ENCODE results near the gene ARL15. TPM values are rescaled to one million over a fixed set of nuclear protein-coding genes. Genes with fewer than 3 reads are reported as not detected.

The ARL15 gene
- total and polyA plus RNA-seq, 9 donors, result 14.9 to 34.0 (median 19.2) TPM

- no peaks in the 10 kb centered on the region for H3K4me1 ChIP-seq (ENCODE audit: insufficient read depth)
- no peak for DNase-seq
- H3K27me3 ChIP-seq, result no peaks in the 10 kb centered on the region
- 12 to 19% (median 15%) methylated on average over 2 of the region's 2 CpGs for WGBS, 3 donors
- no peaks in the 10 kb centered on the region for H3K9me3 ChIP-seq
- intact Hi-C loops (cut with DNase I), result no loop called here
- no peaks in the 10 kb centered on the region for H3K36me3 ChIP-seq
- no peak for TF ChIP-seq CTCF (IDR thresholded peaks at IDR 0.05)
- no peak for TF ChIP-seq EP300 (IDR thresholded peaks at IDR 0.05)
- no peak for TF ChIP-seq POLR2A (IDR thresholded peaks at IDR 0.05)
- no peak overlapping the region for H3K4me3 ChIP-seq
- no peak overlapping the region for H3K27ac ChIP-seq
These were observed 150.5 kb downstream of the ARL15 start for GRCh38 chr5:54159893-54160195.

GRCh38 chr5:54159153-54159892 lies 151.1 kb downstream of the ARL15 start:
- intact Hi-C loops (cut with DNase I), result no loop called here
- no peak overlapping the region for H3K4me3 ChIP-seq
- H3K36me3 ChIP-seq, result no peaks in the 10 kb centered on the region
- 63 to 66% (median 66%) methylated on average over 4 of the region's 4 CpGs for WGBS, 3 donors
- no peak for DNase-seq
- no peaks in the 10 kb centered on the region for H3K9me3 ChIP-seq
- H3K27me3 ChIP-seq, result no peaks in the 10 kb centered on the region
- no peak for TF ChIP-seq POLR2A (IDR thresholded peaks at IDR 0.05)
- no peak for TF ChIP-seq CTCF (IDR thresholded peaks at IDR 0.05)
- no peak for TF ChIP-seq EP300 (IDR thresholded peaks at IDR 0.05)
- H3K27ac ChIP-seq, result no peak overlapping the region
- no peaks in the 10 kb centered on the region for H3K4me1 ChIP-seq (ENCODE audit: insufficient read depth)

- H3K27ac ChIP-seq, result no peak overlapping the region
- no peak overlapping the region for H3K4me3 ChIP-seq
- no peaks in the 10 kb centered on the region for H3K27me3 ChIP-seq
- no peaks in the 10 kb centered on the region for H3K36me3 ChIP-seq
- H3K9me3 ChIP-seq, result no peaks in the 10 kb centered on the region
- DNase-seq, result no peak
- no peaks in the 10 kb centered on the region for H3K4me1 ChIP-seq (ENCODE audit: insufficient read depth)
- intact Hi-C loops (cut with DNase I), result no loop called here
- 95 to 100% (median 97%) methylated on average over 1 of the region's 1 CpG for WGBS, 3 donors
- TF ChIP-seq EP300 (IDR thresholded peaks at IDR 0.05) (no peak), POLR2A (IDR thresholded peaks at IDR 0.05) (no peak), CTCF (IDR thresholded peaks at IDR 0.05) (no peak)
These were observed 153.8 kb downstream of the ARL15 start for GRCh38 chr5:54156577-54156976.

GRCh38 chr5:54150841-54151240 lies 159.5 kb downstream of the ARL15 start:
- no peak overlapping the region for H3K4me3 ChIP-seq
- H3K27me3 ChIP-seq, result no peaks in the 10 kb centered on the region
- no peak overlapping the region for H3K27ac ChIP-seq
- WGBS, 3 donors, result 86 to 94% (median 92%) methylated on average over 1 of the region's 1 CpG
- no peak for TF ChIP-seq CTCF (IDR thresholded peaks at IDR 0.05)
- TF ChIP-seq POLR2A (IDR thresholded peaks at IDR 0.05), result no peak
- no peak for TF ChIP-seq EP300 (IDR thresholded peaks at IDR 0.05)
- no peaks in the 10 kb centered on the region for H3K9me3 ChIP-seq
- no peak for DNase-seq
- no peaks in the 10 kb centered on the region for H3K36me3 ChIP-seq
- peaks cover 1% of the 10 kb centered on the region for H3K4me1 ChIP-seq (ENCODE audit: insufficient read depth)
- intact Hi-C loops (cut with DNase I), result no loop called here
